Tongue (tissue), 2 donors: ENCODE results near the gene BDP1. TPM values are rescaled to one million over a fixed set of nuclear protein-coding genes. Genes with fewer than 3 reads are reported as not detected.
"Not testable (repeated sequence)": the region's sequence is repeated elsewhere in the genome, so short reads cannot be mapped to it uniquely, and the experiment has no call there.

Experiments
- DNase-seq: peaks from one replicate; pipeline ENCODE4 v3.0.0-alpha.2; 2015
- total RNA-seq: library from RNA; depleted of rRNA; stranded (reverse); fragments of >200 nt; gene quantifications from one replicate; pipeline ENCODE4 v1.2.3, GENCODE V29; 2014

The BDP1 gene
- total RNA-seq, 1 donor from 2014 or later = 49.5 TPM

GRCh38 chr5:71460693-71461092 lies 5.2 kb downstream of the BDP1 start:
- no peak for DNase-seq

DNA sequence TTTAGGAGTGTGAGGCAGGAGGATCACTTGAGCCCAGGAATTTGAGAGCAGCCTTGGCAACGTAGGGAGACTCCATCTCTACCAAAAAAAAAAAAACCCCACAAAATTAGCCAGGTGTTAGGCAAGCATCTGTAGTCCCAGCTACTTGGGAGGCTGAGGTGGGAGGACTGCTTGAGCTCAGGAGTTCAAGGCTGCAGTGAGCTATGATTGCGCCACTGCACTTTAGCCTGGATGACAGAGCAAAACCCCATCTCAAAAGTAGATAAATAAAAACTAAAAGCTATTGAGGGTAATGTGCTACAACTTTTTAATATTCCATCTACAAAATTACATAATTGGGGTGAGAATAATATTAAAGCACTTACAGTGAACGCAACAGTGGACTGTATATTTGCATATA lies 5.9 kb downstream of the BDP1 start:
- DNase-seq = no peak

GRCh38 chr5:71471193-71471592 lies 15.7 kb downstream of the BDP1 start:
- no peak for DNase-seq

- no peak for DNase-seq
Observed at GRCh38 chr5:71475788-71476384, 20.4 kb downstream of the BDP1 start.

DNA sequence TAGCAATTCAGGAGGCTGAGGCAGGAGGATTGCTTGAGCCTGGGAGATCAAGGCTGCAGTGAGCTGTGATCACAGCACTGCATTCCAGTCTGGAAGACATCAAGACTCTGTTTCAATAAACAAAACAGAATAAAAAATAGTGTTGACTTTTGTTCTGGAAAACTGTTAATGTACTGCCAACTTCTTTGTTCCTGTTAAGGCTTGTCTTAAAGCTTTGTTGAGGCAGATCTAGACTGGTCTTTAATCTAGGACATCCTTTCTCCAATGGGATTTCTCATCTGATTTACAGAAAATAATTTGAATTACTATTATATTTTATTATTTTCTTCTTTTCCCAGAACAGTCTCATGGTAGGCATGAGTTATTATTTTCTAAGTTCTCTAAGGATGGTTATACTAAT lies 26.0 kb downstream of the BDP1 start:
- DNase-seq = no peak

GRCh38 chr5:71482132-71482531 lies 26.7 kb downstream of the BDP1 start:
- no peak for DNase-seq

- DNase-seq = no peak
Observed at GRCh38 chr5:71483355-71483754, 27.9 kb downstream of the BDP1 start.

DNA sequence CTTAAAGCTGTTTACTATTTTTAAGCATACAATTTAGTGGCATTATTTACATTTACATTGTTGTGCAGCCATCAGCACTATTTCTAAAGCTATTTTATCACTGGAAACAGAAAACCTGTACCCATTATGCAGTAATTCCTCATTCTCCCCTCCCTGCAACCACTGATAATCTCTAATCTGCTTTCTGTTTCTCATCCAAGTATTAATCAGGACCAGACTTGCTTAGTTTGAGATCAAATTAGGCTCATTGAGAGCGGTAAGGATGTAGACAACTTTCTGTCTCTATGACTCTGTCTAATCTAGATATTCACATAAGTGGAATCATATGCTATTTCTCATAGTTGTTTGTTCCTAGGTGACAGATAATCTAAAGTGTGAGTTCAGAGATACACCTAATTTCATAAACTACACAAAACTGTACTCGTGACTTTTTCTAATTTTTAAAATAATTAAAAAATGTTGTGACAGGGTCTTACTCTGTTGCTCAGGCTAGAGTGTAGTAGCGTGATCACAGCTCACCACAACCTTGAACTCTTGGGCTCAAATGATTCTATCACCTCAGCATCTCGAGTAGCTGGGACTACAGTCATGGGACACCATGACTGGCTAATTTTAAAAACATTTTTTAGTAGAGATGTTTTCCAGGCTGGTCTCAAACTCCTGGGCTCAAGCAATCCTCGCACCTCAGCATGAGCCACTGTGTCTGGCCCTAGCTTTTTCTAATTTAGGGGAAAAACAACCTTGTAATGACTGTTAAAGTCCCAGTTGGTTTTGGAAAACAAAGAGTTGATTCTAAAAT lies 37.6 kb downstream of the BDP1 start:
- no peak for DNase-seq

DNA sequence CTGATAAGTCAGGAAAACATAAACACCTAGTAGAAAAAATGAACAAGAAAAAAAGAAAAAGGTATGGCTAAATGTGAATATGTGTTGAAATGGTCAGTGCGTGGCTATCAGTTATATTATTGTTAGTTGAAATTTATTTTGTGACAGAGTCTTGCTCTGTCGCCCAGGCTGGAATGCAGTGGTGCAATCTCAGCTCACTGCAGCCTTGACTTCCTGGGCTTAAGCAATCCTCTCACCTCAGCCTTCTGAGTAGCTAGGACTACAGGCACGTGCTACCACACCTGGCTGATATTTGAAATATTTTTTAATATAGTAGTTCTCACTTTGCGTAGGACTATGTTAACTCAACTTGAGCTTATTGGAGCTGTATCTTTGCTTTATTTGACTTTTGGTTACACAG lies 38.8 kb downstream of the BDP1 start:
- DNase-seq = not testable (repeated sequence)

- not testable (repeated sequence) for DNase-seq
Observed at GRCh38 chr5:71498756-71499155, 43.3 kb downstream of the BDP1 start.

DNA sequence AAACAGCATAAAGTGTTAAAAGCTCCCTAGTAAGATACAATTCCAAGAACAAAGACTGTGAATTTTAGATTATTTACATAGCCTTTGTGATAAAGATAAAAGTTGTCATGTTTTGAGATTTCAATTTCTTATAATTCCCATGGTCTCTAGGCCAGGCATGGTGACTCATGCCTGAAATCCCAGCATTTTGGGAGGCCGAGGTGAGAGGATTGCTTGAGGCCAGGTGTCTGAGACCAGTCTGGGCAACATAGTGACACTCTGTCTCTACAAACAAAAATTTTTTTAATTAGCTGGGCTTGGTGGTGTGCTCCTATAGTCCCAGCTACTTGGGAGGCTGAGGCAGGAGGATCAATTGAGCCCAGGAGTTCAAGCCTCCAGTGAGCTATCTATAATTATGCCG lies 48.1 kb downstream of the BDP1 start:
- no peak for DNase-seq

DNA sequence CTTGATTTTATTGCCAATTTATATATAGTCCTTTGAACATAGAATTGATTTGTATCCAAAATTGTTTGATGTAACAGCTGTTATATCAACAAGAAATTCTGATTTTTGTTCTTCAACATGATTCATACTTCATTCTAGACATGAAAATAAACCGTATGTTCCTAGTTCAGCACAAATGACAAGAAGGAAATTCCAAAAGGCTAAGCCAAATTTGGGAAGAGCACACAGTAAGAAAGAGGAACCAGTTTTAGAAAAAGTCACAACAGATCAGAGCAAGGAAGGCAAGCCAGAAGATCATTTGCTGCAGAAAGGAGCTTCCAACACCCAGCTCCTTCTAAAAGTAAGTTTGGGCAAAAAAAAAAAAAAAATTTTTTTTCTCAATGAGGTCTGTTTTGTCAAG lies 66.7 kb downstream of the BDP1 start:
- no peak for DNase-seq

DNA sequence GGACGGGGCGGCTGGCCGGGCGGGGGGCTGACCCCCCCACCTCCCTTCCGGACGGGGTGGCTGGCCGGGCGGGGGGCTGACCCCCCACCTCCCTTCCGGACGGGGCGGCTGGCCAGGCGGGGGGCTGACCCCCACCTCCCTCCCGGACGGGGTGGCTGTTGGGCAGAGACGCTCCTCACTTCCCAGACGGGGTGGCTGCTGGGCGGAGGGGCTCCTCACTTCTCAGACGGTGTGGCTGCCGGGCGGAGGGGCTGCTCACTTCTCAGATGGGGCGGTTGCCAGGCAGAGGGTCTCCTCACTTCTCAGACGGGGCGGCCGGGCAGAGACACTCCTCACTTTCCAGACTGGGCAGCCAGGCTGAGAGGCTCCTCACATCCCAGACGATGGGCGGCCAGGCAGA lies 70.2 kb downstream of the BDP1 start:
- DNase-seq = not testable (repeated sequence)

DNA sequence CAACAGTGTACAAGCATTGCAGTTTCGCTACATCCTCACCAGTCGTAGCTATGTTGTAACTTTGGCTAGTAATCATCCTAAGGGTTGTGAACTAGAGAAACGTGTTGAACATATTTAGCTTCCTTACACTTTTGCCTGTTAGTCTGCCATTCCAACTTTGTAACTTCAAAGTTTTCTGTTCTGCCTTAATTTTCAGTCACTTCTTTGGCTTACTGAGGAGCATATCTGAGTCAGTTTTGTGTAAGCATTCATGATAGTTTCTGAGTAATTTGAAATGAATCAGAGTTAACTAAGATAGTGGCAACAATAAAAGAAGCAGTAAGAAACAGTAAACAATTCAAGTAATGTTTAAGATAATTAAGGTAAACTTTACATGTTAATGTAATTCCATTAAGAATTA lies 72.8 kb downstream of the BDP1 start:
- DNase-seq = no peak

- no peak for DNase-seq
Observed at GRCh38 chr5:71529682-71530081, 74.2 kb downstream of the BDP1 start.

DNA sequence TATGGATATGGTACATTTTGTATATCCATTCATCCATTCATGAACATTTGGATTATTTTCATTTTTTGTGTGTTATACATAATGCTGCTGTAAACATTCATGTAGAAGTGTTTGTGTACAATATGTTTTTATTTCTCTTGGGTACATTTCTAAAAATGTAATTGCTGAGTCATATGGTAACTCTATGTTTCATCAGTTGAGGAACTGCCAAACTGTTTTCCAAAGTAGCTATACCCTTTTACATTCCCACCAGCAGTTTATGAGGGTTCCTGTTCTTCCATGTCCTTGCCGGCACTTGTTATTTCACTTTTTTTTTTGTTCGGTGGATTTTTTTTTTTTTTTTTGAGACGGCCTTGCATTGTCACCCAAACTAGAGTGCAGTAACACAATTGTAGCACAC lies 77.7 kb downstream of the BDP1 start:
- no peak for DNase-seq

GRCh38 chr5:71533615-71534014 lies 78.2 kb downstream of the BDP1 start:
- DNase-seq = no peak

DNA sequence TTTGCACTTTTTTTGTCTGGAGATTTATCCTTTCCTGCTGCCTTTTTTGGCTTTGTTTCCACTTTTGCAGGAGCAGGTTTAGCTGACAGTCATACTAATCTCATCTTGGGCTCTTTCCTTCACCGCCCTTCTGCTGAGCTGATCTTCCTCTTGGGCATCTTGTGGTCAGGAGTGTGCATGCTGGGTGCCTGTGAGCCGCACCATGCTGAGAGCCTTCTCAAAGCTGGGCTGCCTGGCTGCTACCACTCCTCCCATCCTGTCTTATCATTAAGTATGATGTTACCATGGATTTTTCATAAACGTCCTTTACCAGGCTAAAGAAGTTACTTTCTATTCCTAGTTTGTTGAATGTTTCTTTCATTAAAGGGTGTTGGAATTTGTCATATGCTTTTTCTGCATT lies 82.2 kb downstream of the BDP1 start:
- no peak for DNase-seq

GRCh38 chr5:71550885-71551284 lies 95.4 kb downstream of the BDP1 start:
- DNase-seq = not testable (repeated sequence)

- DNase-seq = not testable (repeated sequence)
Observed at GRCh38 chr5:71551582-71551981, 96.1 kb downstream of the BDP1 start.

DNA sequence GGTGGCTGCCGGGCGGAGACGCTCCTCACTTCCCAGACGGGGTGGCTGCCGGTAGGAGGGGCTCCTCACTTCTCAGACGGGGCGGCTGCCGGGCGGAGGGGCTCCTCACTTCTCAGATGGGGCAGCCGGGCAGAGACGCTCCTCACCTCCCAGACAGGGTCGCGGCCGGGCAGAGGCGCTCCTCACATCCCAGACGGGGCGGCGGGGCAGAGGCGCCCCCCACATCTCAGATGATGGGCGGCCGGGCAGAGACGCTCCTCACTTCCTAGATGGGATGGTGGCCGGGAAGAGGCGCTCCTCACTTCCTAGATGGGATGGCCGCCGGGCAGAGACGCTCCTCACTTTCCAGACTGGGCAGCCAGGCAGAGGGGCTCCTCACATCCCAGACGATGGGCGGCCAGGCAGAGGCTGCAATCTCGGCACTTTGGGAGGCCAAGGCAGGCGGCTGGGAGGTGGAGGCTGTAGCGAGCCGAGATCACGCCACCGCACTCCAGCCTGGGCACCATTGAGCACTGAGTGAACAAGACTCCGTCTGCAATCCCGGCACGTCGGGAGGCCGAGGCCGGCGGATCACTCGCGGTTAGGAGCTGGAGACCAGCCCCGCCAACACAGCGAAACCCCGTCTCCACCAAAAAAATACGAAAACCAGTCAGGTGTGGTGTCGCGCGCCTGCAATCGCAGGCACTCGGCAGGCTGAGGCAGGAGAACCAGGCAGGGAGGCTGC lies 96.7 kb downstream of the BDP1 start:
- DNase-seq = not testable (repeated sequence)

DNA sequence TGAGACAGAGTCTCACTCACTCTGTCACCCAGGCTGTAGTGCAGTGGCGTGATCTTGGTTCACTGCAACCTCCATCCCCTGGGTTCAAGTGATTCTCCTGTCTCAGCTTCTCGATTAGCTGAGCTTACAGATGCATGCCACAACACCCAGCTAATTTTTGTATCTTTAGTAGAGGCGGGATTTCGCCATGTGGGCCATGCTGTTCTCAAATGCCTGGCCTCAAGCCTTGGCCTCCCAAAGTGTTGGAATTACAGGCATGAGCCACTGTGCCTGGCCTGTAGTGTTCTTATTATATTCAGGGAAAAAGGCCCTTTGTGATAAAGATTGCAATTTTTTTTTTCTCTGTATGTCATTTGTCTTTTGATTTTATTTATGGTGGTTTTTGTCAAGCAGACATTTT lies 107.7 kb downstream of the BDP1 start:
- no peak for DNase-seq

- DNase-seq = no peak
Observed at GRCh38 chr5:71564895-71565294, 109.4 kb downstream of the BDP1 start.
